ENCODE results near the gene VWA5B1.
A peak's percentile ranks its signal among the peaks of the same experiment; 100 is the strongest.

The VWA5B1 gene

DNA sequence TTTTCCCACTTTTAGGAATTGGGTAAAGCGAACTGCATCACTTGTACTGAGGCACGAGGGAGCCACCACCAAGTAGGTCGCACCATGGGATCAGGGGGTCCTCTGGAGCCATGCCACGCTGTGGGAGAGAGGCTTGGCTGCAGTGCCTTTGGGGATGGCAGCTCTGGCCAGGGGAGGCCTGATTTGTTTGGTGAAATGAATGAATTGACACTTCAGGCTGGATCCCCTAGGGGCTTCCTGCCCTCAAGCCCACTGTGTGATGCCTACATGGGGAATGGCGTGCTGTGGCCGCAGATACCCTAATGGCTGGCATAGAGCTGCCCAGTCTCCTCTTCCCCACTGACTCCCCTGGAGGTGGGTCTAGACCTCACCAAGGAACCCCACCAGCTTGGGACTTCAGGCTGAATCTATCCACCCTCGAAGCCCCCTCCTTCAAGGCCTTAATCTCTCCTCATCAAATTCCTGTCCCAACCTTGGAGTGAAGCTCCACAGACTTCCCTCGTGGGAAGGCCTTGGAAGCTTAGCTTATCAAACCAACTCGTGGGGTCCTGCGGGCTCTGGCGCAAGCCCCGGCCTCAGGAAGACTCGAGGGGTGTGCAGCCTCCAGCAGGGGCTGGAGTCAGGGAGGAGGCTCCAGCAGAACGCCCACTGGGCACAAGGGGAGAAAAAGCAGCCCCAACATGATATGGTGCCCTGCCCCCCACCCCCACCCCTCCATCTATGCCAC lies 64.6 kb downstream of the VWA5B1 start:
- TF ChIP-seq POLR2A (IDR thresholded peaks at IDR 0.05; ENCODE audit: low read depth, low read length) = no peak
- DNase-seq (ENCODE audit: insufficient read length, low spot score) (no peak), FAIRE-seq (no peak)

- FAIRE-seq (no peak), DNase-seq (ENCODE audit: insufficient read length, low spot score) (no peak)
- no peak for TF ChIP-seq POLR2A (IDR thresholded peaks at IDR 0.05; ENCODE audit: low read depth, low read length)
Observed at GRCh38 chr1:20355828-20356735, 65.4 kb downstream of the VWA5B1 start.

DNA sequence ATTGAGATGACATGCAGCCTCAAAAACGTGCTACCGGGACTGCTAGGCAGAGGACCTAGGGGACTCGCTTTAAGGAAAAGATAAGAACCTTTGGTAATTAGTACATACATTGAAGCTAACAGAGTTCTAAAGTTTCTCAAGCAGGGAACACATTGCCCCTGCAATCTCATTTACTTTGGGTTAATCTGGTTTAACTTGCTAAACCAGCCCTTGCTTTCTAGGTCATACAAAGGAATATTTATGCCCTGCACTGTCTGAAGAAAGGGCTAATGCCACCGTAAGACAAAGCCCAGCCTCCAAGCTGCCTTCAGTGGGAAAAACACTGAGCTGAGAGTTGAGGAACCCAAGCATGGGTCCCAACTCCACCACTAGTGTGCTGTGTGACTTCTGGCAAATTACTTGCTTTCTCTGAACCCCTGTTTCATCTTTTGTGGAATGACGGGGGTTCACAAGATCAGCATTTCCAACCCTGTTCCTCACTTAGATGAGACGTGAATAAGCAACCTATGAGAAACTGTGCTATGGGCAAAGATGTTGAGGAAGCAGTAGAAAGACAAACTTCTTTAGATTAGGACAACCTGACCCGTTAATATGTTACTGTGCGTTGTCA lies 66.3 kb downstream of the VWA5B1 start:
- DNase-seq (ENCODE audit: insufficient read length, low spot score) = no peak
- TF ChIP-seq POLR2A (IDR thresholded peaks at IDR 0.05; ENCODE audit: low read depth, low read length) = no peak
- FAIRE-seq = no peak

GRCh38 chr1:20357796-20358195 lies 67.1 kb downstream of the VWA5B1 start:
- no peak for TF ChIP-seq POLR2A (IDR thresholded peaks at IDR 0.05; ENCODE audit: low read depth, low read length)
- FAIRE-seq (no peak), DNase-seq (ENCODE audit: insufficient read length, low spot score) (no peak)

DNA sequence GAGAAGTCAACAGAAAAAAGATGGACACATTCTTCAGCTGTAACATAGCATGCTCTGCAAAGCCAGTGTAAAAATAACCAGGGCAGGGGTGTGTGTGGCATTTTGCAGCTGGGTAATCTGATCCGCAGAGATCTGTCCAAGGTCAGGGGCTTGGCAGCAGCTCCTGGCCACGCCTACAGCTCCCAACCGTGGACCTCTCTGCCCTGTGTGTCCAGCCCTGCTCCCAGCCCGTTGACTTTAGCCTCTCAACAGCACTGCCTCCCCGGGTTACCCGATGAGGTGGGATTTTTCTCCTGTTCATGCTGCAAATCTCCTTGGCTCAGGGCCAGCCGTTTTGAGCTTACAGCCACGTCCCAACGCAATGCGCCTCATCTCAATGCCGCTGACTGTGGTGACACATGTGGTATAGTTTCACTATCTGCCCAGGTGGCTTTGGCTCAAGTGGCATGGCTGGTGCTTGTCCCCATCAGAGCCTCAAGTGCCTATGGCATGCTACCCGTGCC lies 68.1 kb downstream of the VWA5B1 start:
- DNase-seq (ENCODE audit: insufficient read length, low spot score) (no peak), FAIRE-seq (no peak)
- TF ChIP-seq POLR2A (IDR thresholded peaks at IDR 0.05; ENCODE audit: low read depth, low read length) = no peak

GRCh38 chr1:20359451-20360330 lies 69.0 kb downstream of the VWA5B1 start:
- no peak for FAIRE-seq

DNA sequence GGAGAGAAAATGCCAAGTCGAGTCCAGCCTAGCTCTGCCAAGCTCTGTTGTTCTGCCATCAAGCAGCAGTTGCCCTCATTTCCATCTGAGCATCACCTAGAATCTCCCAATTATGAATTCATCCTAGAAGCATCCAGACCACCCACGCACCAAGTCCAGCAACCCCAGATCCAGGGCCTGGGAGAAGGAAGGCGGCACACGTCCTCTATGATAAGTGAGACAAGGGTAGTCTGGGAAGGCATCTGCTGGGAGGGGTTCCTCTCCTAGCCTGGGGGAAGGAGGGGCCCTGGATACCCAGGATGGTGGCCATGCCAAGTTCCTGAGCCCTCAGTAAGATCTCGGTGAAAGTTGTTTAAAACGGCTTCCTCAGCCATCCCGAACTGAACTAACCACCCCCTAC lies 70.7 kb downstream of the VWA5B1 start:
- FAIRE-seq (no peak), DNase-seq (ENCODE audit: insufficient read length, low spot score) (no peak)
- no peak for TF ChIP-seq POLR2A (IDR thresholded peaks at IDR 0.05; ENCODE audit: low read depth, low read length)

More at GRCh38 chr1:20359451-20360330, 69.0 kb downstream of the VWA5B1 start:
- DNase-seq (ENCODE audit: insufficient read length, low spot score) = no peak
- TF ChIP-seq POLR2A (IDR thresholded peaks at IDR 0.05; ENCODE audit: low read depth, low read length) = no peak

DNA sequence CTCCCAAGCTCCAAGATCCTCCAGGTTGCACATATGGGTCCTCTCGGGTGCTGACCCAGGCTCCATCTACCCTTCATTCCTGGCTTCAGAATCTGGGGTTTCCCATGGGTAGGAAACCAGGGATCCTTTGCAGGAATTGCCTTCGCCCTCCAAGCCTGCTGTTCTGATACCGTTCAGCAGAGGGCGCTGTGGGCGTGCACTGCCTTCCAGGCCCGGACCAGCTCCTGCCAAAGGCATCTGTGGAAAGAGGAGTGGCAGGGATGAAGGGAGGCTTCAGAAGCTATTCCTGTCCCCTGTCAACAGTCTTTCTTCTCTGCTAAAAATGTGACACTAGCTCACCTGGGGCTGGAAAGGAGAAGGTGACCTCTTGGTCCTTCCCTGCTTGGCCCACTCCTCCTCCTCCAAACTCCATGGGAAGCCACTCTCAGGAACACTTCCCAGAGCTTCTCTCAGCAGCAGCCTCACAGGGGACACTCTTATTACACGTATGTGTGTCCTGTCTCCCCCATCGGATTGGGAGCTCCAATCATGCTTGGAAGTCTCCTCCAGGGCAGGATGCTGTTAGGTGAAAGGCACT lies 71.2 kb downstream of the VWA5B1 start:
- no peak for TF ChIP-seq POLR2A (IDR thresholded peaks at IDR 0.05; ENCODE audit: low read depth, low read length)
- DNase-seq (ENCODE audit: insufficient read length, low spot score) (peak; percentile 80), FAIRE-seq (no peak)

DNA sequence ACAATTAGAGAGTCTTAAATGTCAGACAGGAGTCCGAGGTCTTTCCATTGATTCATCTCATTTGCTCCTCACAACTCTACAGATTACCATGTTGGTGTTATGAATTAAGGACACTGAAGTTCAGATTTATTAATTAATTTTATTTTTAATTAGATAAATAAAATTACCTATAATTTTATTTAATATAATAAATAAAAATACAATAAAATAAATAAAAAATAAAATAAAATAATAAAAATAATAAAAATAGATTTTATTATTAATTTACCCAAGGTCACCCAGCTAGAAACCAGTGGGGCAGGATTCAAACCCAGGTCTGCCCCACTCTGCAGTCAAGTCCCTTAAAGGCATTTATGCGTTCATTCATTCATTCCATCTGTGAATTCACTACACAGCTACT lies 72.2 kb downstream of the VWA5B1 start:
- FAIRE-seq (no peak), DNase-seq (ENCODE audit: insufficient read length, low spot score) (no peak)
- no peak for TF ChIP-seq POLR2A (IDR thresholded peaks at IDR 0.05; ENCODE audit: low read depth, low read length)

DNA sequence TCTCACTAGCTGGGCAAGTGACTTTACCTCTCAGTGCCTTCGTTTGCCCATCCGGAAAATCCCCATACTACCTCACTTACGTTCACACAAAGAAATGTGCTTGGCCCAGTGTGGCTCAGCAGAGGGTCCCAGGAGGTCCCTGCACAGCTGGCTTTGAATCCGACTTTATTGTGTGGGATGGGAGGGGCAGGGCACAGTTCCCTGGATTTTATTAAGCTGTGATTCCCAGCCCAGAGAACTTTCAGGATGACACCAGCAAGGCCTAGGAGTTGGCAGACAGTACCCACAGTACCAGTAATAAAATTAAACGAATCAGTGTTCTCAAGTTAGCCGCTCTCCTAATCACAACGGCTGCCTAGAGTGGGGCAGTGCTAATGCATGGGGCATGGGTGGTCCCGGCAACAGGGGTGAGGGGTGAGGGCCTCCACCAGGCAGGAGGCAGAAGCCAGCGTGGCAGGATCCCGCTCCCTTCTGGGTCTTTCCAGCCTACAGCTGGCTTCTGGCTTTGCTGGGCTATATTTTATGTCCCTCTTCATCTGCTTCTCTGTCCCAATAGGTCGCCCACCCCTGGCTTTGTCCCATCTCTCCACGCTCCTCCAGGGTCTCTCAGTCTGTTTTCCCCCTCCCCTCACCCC lies 74.9 kb downstream of the VWA5B1 start:
- no peak for TF ChIP-seq POLR2A (IDR thresholded peaks at IDR 0.05; ENCODE audit: low read depth, low read length)
- DNase-seq (ENCODE audit: insufficient read length, low spot score) (no peak), FAIRE-seq (no peak)

DNA sequence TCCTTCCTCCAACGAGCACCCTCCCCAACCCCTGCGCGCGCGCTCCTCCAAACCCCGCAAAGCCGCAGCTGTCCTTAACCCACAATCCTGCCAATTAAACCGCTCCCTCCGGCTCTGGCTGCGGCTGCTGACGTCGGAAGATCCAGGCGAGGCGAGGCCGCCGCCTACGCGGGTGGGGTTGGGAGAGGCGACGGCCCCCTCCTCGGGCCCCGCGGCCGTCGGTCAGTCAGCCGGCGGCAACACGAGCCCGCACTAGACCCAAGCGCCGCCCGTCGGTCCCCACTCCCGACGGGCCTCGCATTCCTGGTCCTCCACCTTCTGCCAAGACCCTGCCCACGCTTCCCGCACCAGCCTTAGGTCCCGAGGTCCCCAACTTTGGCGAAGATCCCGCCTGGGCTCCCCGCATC lies 75.4 kb downstream of the VWA5B1 start:
- no peak for FAIRE-seq
- TF ChIP-seq POLR2A (IDR thresholded peaks at IDR 0.05; ENCODE audit: low read depth, low read length) = no peak
- no peak for DNase-seq (ENCODE audit: insufficient read length, low spot score)

GRCh38 chr1:20366463-20367115 lies 75.9 kb downstream of the VWA5B1 start:
- no peak for TF ChIP-seq POLR2A (IDR thresholded peaks at IDR 0.05; ENCODE audit: low read depth, low read length)
- DNase-seq (ENCODE audit: insufficient read length, low spot score) = no peak
- FAIRE-seq = no peak
